ENCODE data around the gene CNTNAP5.

DNA sequence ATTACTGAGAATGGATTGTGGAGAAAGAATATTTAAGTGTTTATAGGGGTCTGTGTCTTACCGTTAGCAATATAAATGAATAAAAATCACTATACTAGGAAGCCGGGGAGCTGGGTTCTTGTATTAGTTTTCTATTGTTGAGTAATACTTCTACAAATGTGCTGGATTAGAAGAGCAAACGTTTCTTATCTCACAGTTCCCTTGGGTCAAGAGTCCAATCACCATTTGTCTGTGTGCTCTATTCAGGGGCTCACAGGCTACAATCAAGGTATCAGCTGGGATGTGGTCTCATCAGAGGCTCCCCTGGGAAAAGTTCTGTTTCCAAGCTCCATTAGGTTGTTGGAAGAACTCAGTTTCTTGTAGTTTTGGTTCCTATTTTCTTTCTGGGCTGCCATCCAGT, 790.9 kb downstream of the CNTNAP5 start:
- TF ChIP-seq SRSF1 (optimal IDR thresholded peaks at IDR 0.05; ENCODE audit: low read depth, low read length): no peak
- no peak for TF ChIP-seq POLR2A (IDR thresholded peaks at IDR 0.05; ENCODE audit: insufficient read depth in 1 of 2, low read depth in 2 of 2, low read length in 2 of 2)
- TF ChIP-seq, protein P1, sequence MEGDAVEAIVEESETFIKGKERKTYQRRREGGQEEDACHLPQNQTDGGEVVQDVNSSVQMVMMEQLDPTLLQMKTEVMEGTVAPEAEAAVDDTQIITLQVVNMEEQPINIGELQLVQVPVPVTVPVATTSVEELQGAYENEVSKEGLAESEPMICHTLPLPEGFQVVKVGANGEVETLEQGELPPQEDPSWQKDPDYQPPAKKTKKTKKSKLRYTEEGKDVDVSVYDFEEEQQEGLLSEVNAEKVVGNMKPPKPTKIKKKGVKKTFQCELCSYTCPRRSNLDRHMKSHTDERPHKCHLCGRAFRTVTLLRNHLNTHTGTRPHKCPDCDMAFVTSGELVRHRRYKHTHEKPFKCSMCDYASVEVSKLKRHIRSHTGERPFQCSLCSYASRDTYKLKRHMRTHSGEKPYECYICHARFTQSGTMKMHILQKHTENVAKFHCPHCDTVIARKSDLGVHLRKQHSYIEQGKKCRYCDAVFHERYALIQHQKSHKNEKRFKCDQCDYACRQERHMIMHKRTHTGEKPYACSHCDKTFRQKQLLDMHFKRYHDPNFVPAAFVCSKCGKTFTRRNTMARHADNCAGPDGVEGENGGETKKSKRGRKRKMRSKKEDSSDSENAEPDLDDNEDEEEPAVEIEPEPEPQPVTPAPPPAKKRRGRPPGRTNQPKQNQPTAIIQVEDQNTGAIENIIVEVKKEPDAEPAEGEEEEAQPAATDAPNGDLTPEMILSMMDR (CRISPR knock-in tag; IDR thresholded peaks at IDR 0.05): no peak
- no peak for TF ChIP-seq ZFP36 (IDR thresholded peaks at IDR 0.05; ENCODE audit: borderline replicate concordance, low read depth, low read length, partially characterized antibody)
- TF ChIP-seq NFYB (CRISPR knock-in tag; IDR thresholded peaks at IDR 0.05): no peak
- no peak for TF ChIP-seq HNRNPLL (IDR thresholded peaks at IDR 0.05; ENCODE audit: low read depth, low read length, poor library complexity, severe bottlenecking)
- TF ChIP-seq RBAK (CRISPR knock-in tag; IDR thresholded peaks at IDR 0.05): no peak
- no peak for TF ChIP-seq ATF1 (CRISPR knock-in tag; IDR thresholded peaks at IDR 0.05)
- TF ChIP-seq ZNF713 (CRISPR knock-in tag; IDR thresholded peaks at IDR 0.05): no peak
- TF ChIP-seq, protein P2, sequence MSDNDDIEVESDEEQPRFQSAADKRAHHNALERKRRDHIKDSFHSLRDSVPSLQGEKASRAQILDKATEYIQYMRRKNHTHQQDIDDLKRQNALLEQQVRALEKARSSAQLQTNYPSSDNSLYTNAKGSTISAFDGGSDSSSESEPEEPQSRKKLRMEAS (IDR thresholded peaks at IDR 0.05): no peak
